GM19099 (cell line): ENCODE results near the gene SORCS1.

ENCODE experiments used
- POLR2A ChIP-seq: IDR thresholded peaks from 3 replicates; pipeline ENCODE4 v1.6.1; 2011; ENCODE audit warnings: low read depth; ENCODE audit not compliant: insufficient read length; ENCODE audit errors: extremely low read depth

Gene SORCS1

GRCh38 chr10:106816318-106817085 lies 348.0 kb downstream of the SORCS1 start:
- no peak for TF ChIP-seq POLR2A

- no peak for TF ChIP-seq POLR2A
Measured at GRCh38 chr10:106815427-106816043, 349.0 kb downstream of the SORCS1 start.

- TF ChIP-seq POLR2A: no peak
Measured at GRCh38 chr10:106804992-106805582, 359.4 kb downstream of the SORCS1 start.

GRCh38 chr10:106802949-106803348 lies 361.6 kb downstream of the SORCS1 start:
- TF ChIP-seq POLR2A: no peak

- TF ChIP-seq POLR2A: no peak
Measured at GRCh38 chr10:106799776-106800175, 364.7 kb downstream of the SORCS1 start.

GRCh38 chr10:106795619-106796018 lies 368.9 kb downstream of the SORCS1 start:
- TF ChIP-seq POLR2A: no peak

GRCh38 chr10:106793617-106794016 lies 370.9 kb downstream of the SORCS1 start:
- TF ChIP-seq POLR2A: no peak

GRCh38 chr10:106789623-106790022 lies 374.9 kb downstream of the SORCS1 start:
- no peak for TF ChIP-seq POLR2A

- no peak for TF ChIP-seq POLR2A
Measured at GRCh38 chr10:106788982-106789381, 375.5 kb downstream of the SORCS1 start.

GRCh38 chr10:106785528-106785927 lies 379.0 kb downstream of the SORCS1 start:
- TF ChIP-seq POLR2A: no peak

GRCh38 chr10:106780632-106781031 lies 383.9 kb downstream of the SORCS1 start:
- no peak for TF ChIP-seq POLR2A

- no peak for TF ChIP-seq POLR2A
Measured at GRCh38 chr10:106777841-106778240, 386.7 kb downstream of the SORCS1 start.

- no peak for TF ChIP-seq POLR2A
Measured at GRCh38 chr10:106775127-106775526, 389.4 kb downstream of the SORCS1 start.

GRCh38 chr10:106772957-106773356 lies 391.5 kb downstream of the SORCS1 start:
- TF ChIP-seq POLR2A: no peak

GRCh38 chr10:106771154-106771553 lies 393.4 kb downstream of the SORCS1 start:
- TF ChIP-seq POLR2A: no peak

GRCh38 chr10:106768204-106768603 lies 396.3 kb downstream of the SORCS1 start:
- no peak for TF ChIP-seq POLR2A
